Caco-2 (cell line): ENCODE measurements around the gene APOL5. TPM values are rescaled to one million over a fixed set of nuclear protein-coding genes. Genes with fewer than 3 reads are reported as not detected.

ENCODE experiments used
- BruUV-seq: library from RNA; stranded (reverse); fragments of 400-500 nt; replicated peaks from 2 replicates; lab custom pipeline; 2021; lab: Mats Ljungman, UMichigan
- CTCF ChIA-PET: fragments of 300-600 bp; sonication (Branson Sonifier 250); formaldehyde crosslinking; loops from one replicate; lab custom pipeline; 2022; ENCODE audit warnings: antibody characterized with exemption; lab: Charles Lee
- POLR2A ChIA-PET: fragments of 300-600 bp; sonication (Branson Sonifier 250); formaldehyde crosslinking; loops from one replicate; lab custom pipeline; 2022; ENCODE audit warnings: antibody characterized with exemption; lab: Charles Lee
- DNase-seq, 2 experiments: peaks; one replicate each; pipeline versions ENCODE4 v3.0.0 to v3.0.0-alpha.2; 2020 to 2022
- H3K27me3 ChIP-seq: replicated peaks from 2 replicates; pipeline ENCODE4 v1.6.0; 2011; ENCODE audit warnings: low read length; ENCODE audit not compliant: control insufficient read depth, insufficient read depth
- H3K36me3 ChIP-seq: 2 replicates; pipeline ENCODE4 v1.5.1; 2011; ENCODE audit warnings: low read length; ENCODE audit not compliant: control insufficient read depth, insufficient read depth
- H3K4me1 ChIP-seq: fragments of 250-450 bp; sonication (Bioruptor Pico); 2 replicates; pipeline ENCODE4 v1.5.1; 2020; ENCODE audit warnings: mild to moderate bottlenecking
- H3K4me3 ChIP-seq: 2 replicates; pipeline ENCODE4 v1.5.1; 2011; ENCODE audit warnings: low read depth, mild to moderate bottlenecking, control low read depth, low read length
- H3K9me3 ChIP-seq: fragments of 250-450 bp; sonication (Bioruptor Pico); 2 replicates; pipeline ENCODE4 v1.5.1; 2020; ENCODE audit warnings: mild to moderate bottlenecking, moderate library complexity
- H3K27ac Mint-ChIP-seq: one replicate; pipeline ENCODE4 v1.8.0; 2022; ENCODE audit warnings: mixed read lengths; ENCODE audit not compliant: unreplicated experiment
- H3K27me3 Mint-ChIP-seq: one replicate; pipeline ENCODE4 v1.8.0; 2022; ENCODE audit warnings: mixed read lengths; ENCODE audit not compliant: insufficient read depth, unreplicated experiment
- H3K36me3 Mint-ChIP-seq: one replicate; pipeline ENCODE4 v1.8.0; 2022; ENCODE audit warnings: mild to moderate bottlenecking, mixed read lengths; ENCODE audit not compliant: insufficient read depth, unreplicated experiment
- H3K4me1 Mint-ChIP-seq: one replicate; pipeline ENCODE4 v1.8.0; 2022; ENCODE audit warnings: low read depth, mixed read lengths; ENCODE audit not compliant: unreplicated experiment
- H3K4me3 Mint-ChIP-seq: one replicate; pipeline ENCODE4 v1.8.0; 2022; ENCODE audit warnings: mild to moderate bottlenecking, moderate library complexity, mixed read lengths; ENCODE audit not compliant: unreplicated experiment
- H3K9me3 Mint-ChIP-seq: one replicate; pipeline ENCODE4 v1.8.0; 2022; ENCODE audit warnings: mixed read lengths; ENCODE audit not compliant: unreplicated experiment
- intact Hi-C: fragments of 100-400 bp; cut with micrococcal nuclease; formaldehyde crosslinking; loops from one replicate; pipeline ENCODE4 v1.10.0; 2022; ENCODE audit not compliant: unreplicated experiment
- total RNA-seq: library from RNA; stranded (reverse); gene quantifications from 2 replicates; pipeline ENCODE4 v1.2.3, GENCODE V29; 2022
- TF ChIP-seq, protein P1 (sequence below), 2 experiments: fragments of 200-600 bp in 1 of 2; IDR thresholded peaks; 1 replicate in 1 of 2; 2 replicates in 1 of 2; pipeline versions ENCODE4 v1.5.1 to v1.8.0; 2011 to 2022; ENCODE audit warnings: antibody characterized with exemption in 1 of 2, control low read depth in 1 of 2, inconsistent platforms in 1 of 2, low read depth in 1 of 2, low read length in 1 of 2, mild to moderate bottlenecking in 1 of 2, moderate library complexity in 1 of 2; ENCODE audit not compliant: insufficient read depth in 1 of 2, severe bottlenecking in 1 of 2, unreplicated experiment in 1 of 2

The APOL5 gene
- total RNA-seq, 1 experiment from 2014 or later, result not detected

GRCh38 chr22:35703861-35704584, 13.6 kb upstream of the APOL5 start:
- no peaks in the 10 kb centered on the region for H3K9me3 ChIP-seq

GRCh38 chr22:35705141-35705540, 12.5 kb upstream of the APOL5 start:
- ChIA-PET POLR2A (no interaction called here), CTCF (no interaction called here)
- no peaks in the 10 kb centered on the region for H3K36me3 ChIP-seq
- BruUV-seq, result no TSS peak
- Mint-ChIP-seq H3K36me3 (no peaks in the 10 kb centered on the region), H3K27ac (no peak overlapping the region), H3K4me3 (no peak overlapping the region), H3K9me3 (no peaks in the 10 kb centered on the region), H3K4me1 (no peaks in the 10 kb centered on the region), H3K27me3 (no peaks in the 10 kb centered on the region)
- TF ChIP-seq, protein P1, sequence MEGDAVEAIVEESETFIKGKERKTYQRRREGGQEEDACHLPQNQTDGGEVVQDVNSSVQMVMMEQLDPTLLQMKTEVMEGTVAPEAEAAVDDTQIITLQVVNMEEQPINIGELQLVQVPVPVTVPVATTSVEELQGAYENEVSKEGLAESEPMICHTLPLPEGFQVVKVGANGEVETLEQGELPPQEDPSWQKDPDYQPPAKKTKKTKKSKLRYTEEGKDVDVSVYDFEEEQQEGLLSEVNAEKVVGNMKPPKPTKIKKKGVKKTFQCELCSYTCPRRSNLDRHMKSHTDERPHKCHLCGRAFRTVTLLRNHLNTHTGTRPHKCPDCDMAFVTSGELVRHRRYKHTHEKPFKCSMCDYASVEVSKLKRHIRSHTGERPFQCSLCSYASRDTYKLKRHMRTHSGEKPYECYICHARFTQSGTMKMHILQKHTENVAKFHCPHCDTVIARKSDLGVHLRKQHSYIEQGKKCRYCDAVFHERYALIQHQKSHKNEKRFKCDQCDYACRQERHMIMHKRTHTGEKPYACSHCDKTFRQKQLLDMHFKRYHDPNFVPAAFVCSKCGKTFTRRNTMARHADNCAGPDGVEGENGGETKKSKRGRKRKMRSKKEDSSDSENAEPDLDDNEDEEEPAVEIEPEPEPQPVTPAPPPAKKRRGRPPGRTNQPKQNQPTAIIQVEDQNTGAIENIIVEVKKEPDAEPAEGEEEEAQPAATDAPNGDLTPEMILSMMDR (IDR thresholded peaks at IDR 0.05; ENCODE audit: insufficient read depth in 1 of 2, low read depth in 1 of 2, low read length in 1 of 2, severe bottlenecking in 1 of 2, unreplicated experiment in 1 of 2), result no peak
- H3K9me3 ChIP-seq, result no peaks in the 10 kb centered on the region
- intact Hi-C loops, result no loop called here
- H3K27me3 ChIP-seq, result no peaks in the 10 kb centered on the region
- no peak overlapping the region for H3K4me3 ChIP-seq
- no peak for DNase-seq
- no peaks in the 10 kb centered on the region for H3K4me1 ChIP-seq

More at GRCh38 chr22:35703861-35704584, 13.6 kb upstream of the APOL5 start:
- Histone ChIP-seq H3K4me3 (no peak overlapping the region), H3K36me3 (no peaks in the 10 kb centered on the region), H3K4me1 (no peaks in the 10 kb centered on the region), H3K27me3 (no peaks in the 10 kb centered on the region)
- no peaks in the 10 kb centered on the region for H3K36me3 Mint-ChIP-seq
- intact Hi-C loops, result no loop called here
- DNase-seq, result no peak
- H3K9me3 Mint-ChIP-seq, result no peaks in the 10 kb centered on the region
- BruUV-seq, result no TSS peak
- H3K4me1 Mint-ChIP-seq, result no peaks in the 10 kb centered on the region
- H3K4me3 Mint-ChIP-seq, result no peak overlapping the region
- ChIA-PET POLR2A (no interaction called here), CTCF (no interaction called here)
- TF ChIP-seq, protein P1 (IDR thresholded peaks at IDR 0.05; ENCODE audit: insufficient read depth in 1 of 2, low read depth in 1 of 2, low read length in 1 of 2, severe bottlenecking in 1 of 2, unreplicated experiment in 1 of 2), result no peak
- no peaks in the 10 kb centered on the region for H3K27me3 Mint-ChIP-seq
- H3K27ac Mint-ChIP-seq, result no peak overlapping the region

- Histone ChIP-seq H3K4me3 (no peak overlapping the region), H3K36me3 (no peaks in the 10 kb centered on the region), H3K27me3 (no peaks in the 10 kb centered on the region), H3K9me3 (no peaks in the 10 kb centered on the region), H3K4me1 (no peaks in the 10 kb centered on the region)
- H3K36me3 Mint-ChIP-seq, result no peaks in the 10 kb centered on the region
- no peaks in the 10 kb centered on the region for H3K27me3 Mint-ChIP-seq
- intact Hi-C loops, result no loop called here
- TF ChIP-seq, protein P1 (IDR thresholded peaks at IDR 0.05; ENCODE audit: insufficient read depth in 1 of 2, low read depth in 1 of 2, low read length in 1 of 2, severe bottlenecking in 1 of 2, unreplicated experiment in 1 of 2), result no peak
- no peak overlapping the region for H3K4me3 Mint-ChIP-seq
- ChIA-PET CTCF (no interaction called here), POLR2A (no interaction called here)
- no peak overlapping the region for H3K27ac Mint-ChIP-seq
- DNase-seq, result no peak
- peaks cover 7% of the 10 kb centered on the region for H3K4me1 Mint-ChIP-seq
- no TSS peak for BruUV-seq
- peaks cover 10% of the 10 kb centered on the region for H3K9me3 Mint-ChIP-seq
These were observed 9.2 kb upstream of the APOL5 start for GRCh38 chr22:35708453-35708852.
